Left renal cortex interstitium (tissue), 4 donors: ENCODE data around the gene APBA2. TPM values are rescaled to one million over a fixed set of nuclear protein-coding genes. Genes with fewer than 3 reads are reported as not detected.
"Not testable (repeated sequence)": the region's sequence is repeated elsewhere in the genome, so short reads cannot be mapped to it uniquely, and the experiment has no call there.

Source experiments
- DNase-seq, 4 donors: peaks; one replicate each; pipeline ENCODE4 v3.0.0-alpha.2; 2013; ENCODE audit warnings: low read depth in 4 of 4, low spot score in 2 of 4, missing footprints in 1 of 4
- polyA plus RNA-seq, 4 donors: library from polyadenylated mRNA; unstranded; fragments of 120-200 nt; gene quantifications; one replicate each; pipeline ENCODE4 v1.2.1, GENCODE V29; 2013; ENCODE audit not compliant: insufficient read length in 4 of 4

Gene APBA2
- 10 to 100 TPM; 11.7 to 19.3 (median 15.1) TPM for polyA plus RNA-seq

DNA sequence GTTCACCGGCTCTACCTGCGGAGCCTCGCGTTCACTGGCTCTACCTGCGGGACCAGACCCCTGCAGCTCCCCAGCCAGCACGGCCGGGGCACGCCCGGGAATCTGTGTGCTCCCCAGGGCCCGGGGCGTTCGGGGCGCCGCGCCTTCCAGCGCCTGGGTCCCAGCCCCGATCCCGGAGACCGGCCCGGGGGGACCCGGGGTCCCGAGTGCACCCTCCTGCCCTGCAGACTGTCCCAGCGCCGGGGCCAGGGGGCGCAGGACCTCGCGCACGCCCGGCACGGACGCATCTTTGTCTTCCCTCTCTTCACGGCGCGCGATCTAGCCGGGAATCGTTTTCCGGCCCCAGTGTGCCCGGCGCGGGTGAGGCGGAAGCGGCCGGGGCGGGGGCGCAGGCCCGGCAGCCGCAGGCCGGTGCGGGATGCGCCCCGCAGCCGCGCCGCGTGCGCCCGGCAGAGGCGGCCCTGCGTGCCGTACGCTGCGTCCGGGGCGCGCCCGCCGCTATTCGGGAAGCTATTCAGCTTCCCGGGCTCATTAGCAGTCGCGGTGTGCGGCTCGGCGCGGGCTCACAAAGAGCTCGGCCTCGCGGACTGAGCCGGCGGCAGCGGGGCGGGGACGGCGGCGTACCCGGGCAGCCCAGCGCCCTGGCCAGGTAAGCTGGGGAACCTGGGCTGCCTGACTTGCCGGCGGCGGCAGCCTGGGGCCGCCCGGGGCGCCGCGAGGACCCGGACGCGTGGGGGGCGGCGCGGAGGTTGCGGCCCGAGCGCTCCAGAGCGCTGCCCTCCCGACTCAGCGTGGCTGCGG is at the start of gene APBA2:
Gene APBA2, plus strand, starts transcription at position 345 of the 801 bp plus-strand sequence. CDS start 167,911 bp downstream, outside the sequence.
- DNase-seq: no peak

GRCh38 chr15:28840285-28840684 is 45.5 kb upstream of the APBA2 start:
- not testable (repeated sequence) for DNase-seq

DNA sequence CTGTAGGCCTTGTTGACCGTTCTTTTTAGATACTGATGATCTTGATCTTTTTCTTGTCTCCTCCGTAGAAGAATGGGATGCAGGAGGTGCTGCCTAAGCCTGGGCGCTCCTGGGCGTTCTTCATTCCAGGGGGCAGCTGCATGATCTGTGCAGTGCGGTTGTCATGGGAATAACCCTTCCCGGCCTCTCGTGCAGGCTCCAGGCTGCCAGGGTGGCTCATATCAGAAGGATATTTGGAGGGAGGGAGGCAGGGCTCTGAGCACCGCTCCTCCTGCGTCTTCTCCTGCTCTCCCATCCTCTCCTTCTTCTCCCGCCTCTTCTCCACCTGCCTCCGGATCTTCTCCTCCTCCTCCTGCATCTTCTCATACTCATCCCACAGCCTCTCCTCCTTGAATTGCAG is 43.6 kb upstream of the APBA2 start:
- not testable (repeated sequence) for DNase-seq

GRCh38 chr15:28843520-28843919 is 42.3 kb upstream of the APBA2 start:
- DNase-seq: not testable (repeated sequence)

- not testable (repeated sequence) for DNase-seq
Measured at GRCh38 chr15:28844147-28844546, 41.6 kb upstream of the APBA2 start.

GRCh38 chr15:28847247-28847646 is 38.5 kb upstream of the APBA2 start:
- not testable (repeated sequence) for DNase-seq

GRCh38 chr15:28847959-28848358 is 37.8 kb upstream of the APBA2 start:
- DNase-seq: not testable (repeated sequence)

GRCh38 chr15:28848521-28848920 is 37.3 kb upstream of the APBA2 start, which contains the start of gene GOLGA6L7:
Gene GOLGA6L7, minus strand, starts transcription at chr15:28848644. Its CDS starts 95 bp downstream, at chr15:28848549.
- DNase-seq: not testable (repeated sequence)

DNA sequence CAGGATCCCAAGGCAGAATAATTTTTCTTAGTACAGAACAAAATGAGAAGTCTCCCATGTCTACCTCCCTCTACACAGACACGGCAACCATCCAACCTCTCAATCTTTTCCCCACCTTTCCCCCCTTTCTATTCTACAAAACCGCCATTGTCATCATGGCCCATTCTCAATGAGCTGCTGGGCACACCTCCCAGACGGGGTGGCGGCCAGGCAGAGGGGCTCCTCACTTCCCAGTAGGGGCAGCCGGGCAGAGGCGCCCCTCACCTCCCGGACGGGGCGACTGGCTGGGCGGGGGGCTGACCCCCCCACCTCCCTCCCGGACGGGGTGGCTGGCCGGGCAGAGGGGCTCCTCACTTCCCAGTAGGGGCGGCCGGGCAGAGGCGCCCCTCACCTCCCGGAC is 36.5 kb upstream of the APBA2 start:
- not testable (repeated sequence) for DNase-seq

DNA sequence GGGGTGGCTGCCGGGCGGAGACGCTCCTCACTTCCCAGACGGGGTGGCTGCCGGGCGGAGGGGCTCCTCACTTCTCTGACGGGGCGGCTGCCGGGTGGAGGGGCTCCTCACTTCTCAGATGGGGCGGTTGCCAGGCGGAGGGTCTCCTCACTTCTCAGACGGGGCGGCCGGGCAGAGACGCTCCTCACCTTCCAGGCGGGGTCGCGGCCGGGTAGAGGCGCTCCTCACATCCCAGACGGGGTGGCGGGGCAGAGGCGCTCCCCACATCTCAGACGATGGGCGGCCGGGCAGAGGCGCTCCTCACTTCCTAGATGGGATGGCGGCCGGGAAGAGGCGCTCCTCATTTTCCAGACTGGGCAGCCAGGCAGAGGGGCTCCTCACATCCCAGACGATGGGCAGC is 36.0 kb upstream of the APBA2 start:
- not testable (repeated sequence) for DNase-seq

GRCh38 chr15:28853654-28854053 is 32.1 kb upstream of the APBA2 start:
- not testable (repeated sequence) for DNase-seq

DNA sequence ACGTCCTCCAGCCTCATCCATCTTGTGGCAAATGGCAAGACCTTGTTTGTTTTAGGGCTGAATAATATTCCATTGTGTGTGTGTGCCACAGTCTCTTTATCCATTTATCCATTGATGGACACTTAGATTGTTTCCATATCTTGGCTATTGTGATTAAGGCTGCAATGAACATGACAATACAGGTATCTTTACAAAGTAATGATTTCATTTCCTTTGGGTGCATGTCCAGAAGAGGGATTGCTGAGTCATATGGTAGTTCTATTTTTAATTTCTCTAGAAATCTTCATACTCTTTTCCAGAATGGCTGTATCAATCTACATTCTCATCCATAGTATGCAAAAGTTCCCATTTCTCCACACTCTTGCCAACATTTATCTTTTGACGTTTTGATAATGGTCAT is 31.2 kb upstream of the APBA2 start:
- not testable (repeated sequence) for DNase-seq

GRCh38 chr15:28861031-28861534 is 24.7 kb upstream of the APBA2 start:
- DNase-seq: no peak

GRCh38 chr15:28861589-28862293 is 24.0 kb upstream of the APBA2 start:
- DNase-seq: not testable (repeated sequence)

DNA sequence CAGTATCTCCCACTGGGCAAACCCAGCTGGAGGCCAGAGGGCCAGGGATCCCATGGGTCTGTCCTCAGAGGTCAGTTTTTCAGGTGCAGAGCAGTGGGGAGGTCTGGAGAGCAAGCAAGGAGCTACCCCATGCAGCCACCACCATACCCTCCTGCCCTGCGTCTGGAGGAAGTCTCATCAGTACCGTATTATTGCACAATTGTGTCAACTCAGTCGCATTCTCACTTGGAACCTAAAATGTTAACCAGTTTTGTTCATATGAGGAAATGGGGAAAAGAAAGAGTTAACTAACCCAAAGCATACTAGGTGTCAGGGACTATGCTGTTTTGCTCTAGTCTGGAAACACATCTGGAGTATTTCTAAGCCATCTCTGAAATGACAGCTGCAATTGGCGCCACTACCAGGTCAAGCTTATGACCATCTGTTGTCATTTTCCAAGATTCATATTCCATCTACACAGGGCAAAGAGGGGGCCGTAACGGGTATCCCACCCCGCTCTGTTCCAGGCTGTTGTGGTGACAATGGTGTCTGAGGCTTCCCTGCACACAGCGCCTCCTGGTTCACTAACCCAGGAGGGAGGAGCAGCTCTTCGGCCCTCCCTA is 16.9 kb upstream of the APBA2 start:
- DNase-seq: no peak

- no peak for DNase-seq
Measured at GRCh38 chr15:28871168-28871567, 14.6 kb upstream of the APBA2 start.

- no peak for DNase-seq
Measured at GRCh38 chr15:28873006-28873405, 12.8 kb upstream of the APBA2 start.

DNA sequence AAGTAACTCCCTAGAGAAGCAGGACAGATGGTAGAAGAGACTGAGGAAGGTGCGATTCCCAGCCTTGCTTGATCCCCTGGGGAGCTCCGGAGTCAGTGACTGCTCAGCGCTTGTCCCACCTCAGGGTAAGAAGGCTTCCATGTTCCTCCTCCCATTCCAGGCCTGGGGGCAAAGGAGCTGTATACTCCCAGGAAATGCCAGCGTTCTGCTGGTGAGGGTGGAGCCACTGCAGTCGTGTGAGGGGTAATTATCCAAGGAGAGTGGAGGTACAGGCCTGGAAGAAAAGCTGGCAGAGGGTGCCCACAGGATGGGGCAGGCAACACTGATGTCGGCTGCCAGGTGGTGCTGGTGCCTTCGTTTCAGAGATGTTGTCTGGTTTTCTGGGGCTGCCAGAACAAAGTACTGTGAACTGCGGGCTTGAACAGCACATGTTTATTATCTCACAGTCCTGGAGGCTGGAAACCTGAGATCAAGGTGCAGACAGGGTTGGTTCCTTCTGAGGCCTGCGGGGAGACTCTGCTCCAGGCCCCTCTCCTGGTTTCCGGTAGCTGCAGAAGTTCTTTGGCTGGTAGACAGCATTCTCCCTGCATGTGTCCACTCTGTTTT is 12.1 kb upstream of the APBA2 start:
- DNase-seq: no peak

- no peak for DNase-seq
Measured at GRCh38 chr15:28875461-28876000, 10.2 kb upstream of the APBA2 start.

DNA sequence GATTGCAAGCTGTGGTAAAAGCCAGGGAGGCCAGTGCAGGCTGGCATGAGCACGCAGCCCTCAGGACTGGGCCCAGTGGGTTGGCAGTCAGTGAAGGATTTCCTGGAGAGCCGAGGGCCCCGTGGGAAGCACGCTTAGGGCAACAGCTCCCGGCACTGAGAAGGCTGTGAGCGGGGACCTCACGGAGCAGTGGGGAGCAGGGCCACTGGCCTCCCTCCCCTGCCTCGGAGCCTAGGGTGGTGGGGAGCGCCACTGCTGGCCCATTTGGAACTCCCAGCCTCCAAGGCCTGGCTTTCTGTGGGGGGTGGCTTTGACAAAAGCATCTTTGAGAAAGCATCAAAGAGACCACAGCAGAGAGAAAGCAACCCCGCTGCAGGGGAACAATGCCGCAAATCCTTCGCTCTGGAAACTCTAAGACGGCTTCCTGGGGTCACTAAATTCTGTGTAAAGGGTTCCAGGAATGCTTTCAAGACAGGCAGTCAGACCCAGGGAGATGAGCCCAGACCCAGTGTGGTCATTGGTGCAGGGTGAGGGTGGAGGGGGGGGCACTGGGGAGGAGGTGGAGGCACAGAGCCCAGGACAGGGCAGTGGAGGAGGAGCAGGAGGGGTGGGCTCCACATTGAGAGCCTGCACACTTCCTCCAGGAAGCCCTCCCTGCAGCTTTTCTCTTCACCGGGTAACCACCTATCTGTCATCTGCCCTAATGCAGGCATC is 9.5 kb upstream of the APBA2 start:
- no peak for DNase-seq
